ENCODE results near the gene ENO3.

Gene ENO3

DNA sequence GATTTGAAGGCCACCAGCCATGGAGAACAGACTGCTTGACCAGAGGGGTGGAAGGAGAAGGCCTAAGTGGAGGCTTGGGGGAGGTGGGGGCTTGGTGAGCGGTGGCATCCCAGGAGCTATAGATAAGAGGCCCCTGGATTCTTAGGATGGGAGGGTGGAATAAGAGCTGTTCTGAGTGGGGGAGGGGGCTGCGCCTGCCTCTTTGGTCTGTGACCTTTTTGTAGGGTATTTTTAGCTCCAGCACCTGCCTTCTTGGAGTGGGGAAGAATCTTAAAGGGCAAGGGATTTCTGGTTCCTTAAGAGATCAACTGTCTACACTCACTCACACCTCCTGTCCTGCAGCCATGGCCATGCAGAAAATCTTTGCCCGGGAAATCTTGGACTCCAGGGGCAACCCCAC, 567 bp downstream of the ENO3 start:
- no peak for DNase-seq

GRCh38 chr17:4953451-4953961, 2.6 kb downstream of the ENO3 start:
- DNase-seq = no peak

DNA sequence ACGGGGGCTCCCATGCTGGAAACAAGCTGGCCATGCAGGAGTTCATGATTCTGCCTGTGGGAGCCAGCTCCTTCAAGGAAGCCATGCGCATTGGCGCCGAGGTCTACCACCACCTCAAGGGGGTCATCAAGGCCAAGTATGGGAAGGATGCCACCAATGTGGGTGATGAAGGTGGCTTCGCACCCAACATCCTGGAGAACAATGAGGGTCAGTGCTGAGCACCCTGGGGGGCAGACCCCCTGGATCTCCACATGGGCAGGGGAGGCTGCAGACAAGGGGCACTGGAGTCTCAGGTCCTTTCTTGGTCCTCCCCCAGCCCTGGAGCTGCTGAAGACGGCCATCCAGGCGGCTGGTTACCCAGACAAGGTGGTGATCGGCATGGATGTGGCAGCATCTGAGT, 4.2 kb downstream of the ENO3 start:
- no peak for DNase-seq

DNA sequence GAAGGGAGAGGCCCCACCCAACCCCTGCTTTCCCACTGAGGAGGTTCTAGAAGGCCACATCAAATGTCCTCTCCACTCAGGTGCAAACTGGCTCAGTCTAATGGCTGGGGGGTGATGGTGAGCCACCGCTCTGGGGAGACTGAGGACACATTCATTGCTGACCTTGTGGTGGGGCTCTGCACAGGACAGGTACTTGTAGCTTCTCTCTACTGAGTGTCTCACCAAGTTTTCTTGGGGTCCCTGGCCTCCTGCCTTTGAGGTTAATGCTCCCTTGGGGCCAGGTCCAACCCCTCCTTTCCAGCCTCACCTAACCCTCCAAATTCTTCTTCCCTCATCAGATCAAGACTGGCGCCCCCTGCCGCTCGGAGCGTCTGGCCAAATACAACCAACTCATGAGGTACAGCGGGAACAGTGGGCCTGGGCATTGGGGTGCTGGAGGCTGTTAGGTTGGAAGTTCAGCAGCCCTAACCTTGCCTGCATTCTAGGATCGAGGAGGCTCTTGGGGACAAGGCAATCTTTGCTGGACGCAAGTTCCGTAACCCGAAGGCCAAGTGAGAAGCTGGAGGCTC, 5.7 kb downstream of the ENO3 start:
- DNase-seq = no peak

DNA sequence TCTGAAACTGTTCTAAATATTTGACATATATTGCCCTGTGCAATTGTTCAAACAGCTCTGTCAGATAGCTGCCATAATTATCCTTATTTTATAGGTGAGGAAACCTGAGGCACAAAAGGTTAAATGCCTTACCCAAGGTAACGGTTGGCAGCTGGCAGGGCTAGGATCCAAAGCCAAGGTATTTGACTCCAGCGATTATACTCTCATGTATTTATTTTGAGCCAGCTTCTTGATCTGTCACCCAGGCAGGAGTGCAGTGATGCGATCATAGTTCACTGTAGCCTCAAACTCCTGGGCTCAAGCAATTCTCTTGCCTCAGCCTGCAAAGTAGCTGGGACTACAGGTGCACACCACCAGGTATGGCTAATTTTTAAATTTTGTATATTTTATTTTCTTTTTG, 7.2 kb downstream of the ENO3 start:
- DNase-seq = no peak

GRCh38 chr17:4959261-4959965, 8.5 kb downstream of the ENO3 start:
- no peak for DNase-seq

- no peak for DNase-seq
Measured at GRCh38 chr17:4960279-4960922, 9.5 kb downstream of the ENO3 start.

DNA sequence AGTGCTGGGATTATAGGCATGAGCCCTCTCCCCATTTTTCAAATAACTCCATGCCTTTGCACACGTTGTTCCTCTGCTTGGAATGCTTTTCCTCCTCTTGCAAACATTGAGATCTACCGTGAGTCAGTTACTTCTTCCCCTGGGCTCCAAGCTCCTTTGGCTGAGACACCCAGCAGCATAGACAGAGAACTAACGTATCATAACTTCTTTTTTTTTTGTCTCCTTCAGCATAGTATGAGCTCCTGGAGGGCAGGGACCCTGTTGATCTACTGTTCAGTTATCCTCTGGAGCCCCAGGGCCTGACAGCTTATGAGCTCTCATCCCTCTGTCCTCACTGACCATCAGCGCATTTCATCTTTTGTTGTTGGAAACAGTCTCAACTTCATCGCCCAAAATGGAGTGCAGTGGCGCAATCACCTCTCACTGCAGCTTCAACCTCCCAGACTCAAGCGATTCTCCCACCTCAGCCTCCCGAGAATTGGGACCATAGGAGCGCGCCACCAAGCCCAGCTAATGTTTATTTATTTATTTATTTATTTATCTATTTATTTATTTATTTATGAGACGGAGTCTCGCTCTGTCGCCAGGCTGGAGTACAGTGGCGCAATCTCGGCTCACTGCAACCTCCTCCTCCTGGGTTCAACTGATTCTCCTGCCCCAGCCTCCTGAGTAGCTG, 14.5 kb downstream of the ENO3 start:
- no peak for DNase-seq

DNA sequence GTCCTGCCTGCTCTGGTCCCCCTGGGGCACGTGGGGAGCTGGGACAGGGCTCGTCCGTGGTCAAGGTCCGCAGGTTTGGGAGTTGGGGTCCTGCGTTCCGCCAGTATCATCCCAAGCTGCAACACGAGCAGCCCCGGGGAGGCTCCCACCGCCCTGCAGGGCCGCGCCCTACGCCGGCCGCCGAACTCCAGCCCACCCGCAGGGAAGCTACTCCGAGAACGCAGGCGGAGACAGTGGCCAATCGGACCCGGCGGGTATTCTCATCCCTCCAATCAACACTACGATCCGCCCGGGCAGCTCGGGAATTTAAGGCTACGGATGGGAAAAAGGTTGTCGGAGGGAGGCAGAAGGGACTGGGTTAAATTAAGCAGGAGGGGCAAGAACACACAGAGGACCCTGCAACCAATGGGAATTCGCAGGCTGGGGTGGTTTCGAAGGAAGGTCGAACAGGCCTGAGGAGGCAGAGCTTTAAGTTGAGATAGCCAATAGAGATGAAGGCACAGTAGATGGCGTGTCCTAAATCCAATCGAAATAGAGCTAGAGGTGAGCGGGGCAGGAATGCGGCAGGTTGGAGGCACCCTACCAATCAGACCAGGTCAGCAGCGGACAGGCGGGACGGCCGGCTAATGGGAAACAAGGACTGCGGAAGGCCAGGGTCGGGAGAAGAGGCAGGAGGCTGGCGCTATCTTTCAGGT, 16.1 kb downstream of the ENO3 start:
- peak; percentile 97 for DNase-seq

GRCh38 chr17:4967539-4968485, 16.9 kb downstream of the ENO3 start, which contains the start of gene SPAG7:
Gene SPAG7 (minus strand): TSS chr17:4967817. CDS start chr17:4967804, 13 bp downstream.
- peak; percentile 48 for DNase-seq

GRCh38 chr17:4968486-4969046, 17.6 kb downstream of the ENO3 start:
- DNase-seq = no peak

DNA sequence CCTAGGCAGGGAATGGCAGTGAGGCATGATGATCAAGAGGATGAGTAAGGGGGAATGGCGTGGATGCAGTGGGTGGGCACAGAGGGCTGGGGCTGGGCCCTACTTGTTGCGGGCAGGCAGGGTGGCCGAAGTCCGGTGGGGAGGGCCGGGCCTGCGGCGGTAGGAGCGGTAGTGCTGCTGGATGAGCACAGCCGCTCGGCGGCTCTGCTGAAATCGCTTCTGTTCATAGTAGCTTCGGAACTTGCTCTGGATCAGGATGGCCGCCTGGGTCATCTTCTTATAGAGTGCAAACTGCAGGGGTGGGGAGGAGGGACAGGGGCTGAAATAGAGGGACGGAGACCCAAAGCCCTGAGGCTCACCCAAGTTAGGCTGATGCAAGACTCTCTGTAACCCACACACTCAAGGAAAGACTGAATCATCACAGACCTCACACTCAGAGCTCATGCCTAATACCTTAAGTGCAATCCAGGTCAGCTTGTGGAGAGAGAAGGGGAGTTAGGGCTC, 18.2 kb downstream of the ENO3 start:
- DNase-seq = no peak

GRCh38 chr17:4969551-4970173, 18.7 kb downstream of the ENO3 start:
- DNase-seq = no peak

- DNase-seq = no peak
Measured at GRCh38 chr17:4970273-4970672, 19.4 kb downstream of the ENO3 start.

- DNase-seq = no peak
Measured at GRCh38 chr17:4971826-4972225, 20.9 kb downstream of the ENO3 start.

DNA sequence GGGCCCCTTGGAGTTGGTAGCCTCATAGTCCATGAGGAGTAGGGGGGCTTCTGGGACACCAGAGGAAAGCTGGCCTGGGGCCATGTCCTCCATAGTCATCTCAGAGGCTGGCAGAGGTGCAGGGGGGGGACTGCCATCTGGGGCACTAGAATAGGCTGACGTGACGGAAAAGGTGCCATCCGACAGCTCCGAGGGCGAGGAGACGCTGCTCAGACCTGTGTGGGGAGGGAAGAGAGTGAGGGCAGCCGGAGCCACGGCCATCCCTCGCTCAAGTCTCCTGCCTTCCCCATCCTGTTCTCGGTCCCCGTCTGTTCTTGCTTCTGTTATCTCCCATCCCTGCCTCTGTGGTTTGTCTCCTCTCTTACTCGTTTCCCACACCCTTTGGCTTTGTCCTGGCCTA, 21.4 kb downstream of the ENO3 start:
- DNase-seq = no peak

- no peak for DNase-seq
Measured at GRCh38 chr17:4972752-4973151, 21.8 kb downstream of the ENO3 start.

GRCh38 chr17:4973256-4974114, 22.6 kb downstream of the ENO3 start:
- no peak for DNase-seq

- DNase-seq = no peak
Measured at GRCh38 chr17:4974115-4974670, 23.3 kb downstream of the ENO3 start.

Measured in NCI-H2081 treated with DMSO at 0.1 percent for 48 hours (cell line).